Measurements from ENCODE around the gene NPTX2.

Gene NPTX2

GRCh38 chr7:98616381-98617050 is 569 bp upstream of the NPTX2 start:
- no peak for FAIRE-seq
- DNase-seq (ENCODE audit: extremely low spot score, insufficient read length, low read depth) = no peak

- FAIRE-seq (no peak), DNase-seq (ENCODE audit: extremely low spot score, insufficient read length, low read depth) (no peak)
These were observed 904 bp downstream of the NPTX2 start for GRCh38 chr7:98617960-98618418.

GRCh38 chr7:98618786-98619185 is 1.7 kb downstream of the NPTX2 start:
- DNase-seq (ENCODE audit: extremely low spot score, insufficient read length, low read depth) = no peak
- FAIRE-seq = no peak

- no peak for DNase-seq (ENCODE audit: extremely low spot score, insufficient read length, low read depth)
- FAIRE-seq = no peak
These were observed 2.6 kb downstream of the NPTX2 start for GRCh38 chr7:98619450-98620321.

- DNase-seq (ENCODE audit: extremely low spot score, insufficient read length, low read depth) = no peak
- no peak for FAIRE-seq
These were observed 4.7 kb downstream of the NPTX2 start for GRCh38 chr7:98621573-98622482.

GRCh38 chr7:98622926-98623325 is 5.8 kb downstream of the NPTX2 start:
- DNase-seq (ENCODE audit: extremely low spot score, insufficient read length, low read depth) (no peak), FAIRE-seq (no peak)

- DNase-seq (ENCODE audit: extremely low spot score, insufficient read length, low read depth) (no peak), FAIRE-seq (no peak)
These were observed 7.8 kb downstream of the NPTX2 start for GRCh38 chr7:98624846-98625420.

- DNase-seq (ENCODE audit: extremely low spot score, insufficient read length, low read depth) (no peak), FAIRE-seq (no peak)
These were observed 9.7 kb downstream of the NPTX2 start for GRCh38 chr7:98626460-98627412.

- FAIRE-seq = no peak
- no peak for DNase-seq (ENCODE audit: extremely low spot score, insufficient read length, low read depth)
These were observed 10.3 kb downstream of the NPTX2 start for GRCh38 chr7:98627413-98627790.

- FAIRE-seq = no peak
- DNase-seq (ENCODE audit: extremely low spot score, insufficient read length, low read depth) = no peak
These were observed 11.3 kb downstream of the NPTX2 start for GRCh38 chr7:98628418-98628817.

GRCh38 chr7:98629001-98629431 is 11.9 kb downstream of the NPTX2 start:
- DNase-seq (ENCODE audit: extremely low spot score, insufficient read length, low read depth) (no peak), FAIRE-seq (no peak)

GRCh38 chr7:98630149-98630548 is 13.1 kb downstream of the NPTX2 start:
- no peak for FAIRE-seq

GRCh38 chr7:98630770-98631169 is 13.7 kb downstream of the NPTX2 start:
- no peak for DNase-seq (ENCODE audit: extremely low spot score, insufficient read length, low read depth)
- no peak for FAIRE-seq

More at GRCh38 chr7:98630149-98630548, 13.1 kb downstream of the NPTX2 start:
- no peak for DNase-seq (ENCODE audit: extremely low spot score, insufficient read length, low read depth)

GRCh38 chr7:98638853-98639252 is 21.8 kb downstream of the NPTX2 start:
- DNase-seq (ENCODE audit: extremely low spot score, insufficient read length, low read depth) = no peak
- no peak for FAIRE-seq

GRCh38 chr7:98640375-98640774 is 23.3 kb downstream of the NPTX2 start:
- no peak for FAIRE-seq
- DNase-seq (ENCODE audit: extremely low spot score, insufficient read length, low read depth) = no peak

GRCh38 chr7:98641646-98642500 is 24.8 kb downstream of the NPTX2 start:
- peak; percentile 95 for FAIRE-seq

GRCh38 chr7:98643236-98643985 is 26.3 kb downstream of the NPTX2 start:
- no peak for FAIRE-seq

More at GRCh38 chr7:98641646-98642500, 24.8 kb downstream of the NPTX2 start:
- peak; percentile 45 for DNase-seq (ENCODE audit: extremely low spot score, insufficient read length, low read depth)

More at GRCh38 chr7:98643236-98643985, 26.3 kb downstream of the NPTX2 start:
- no peak for DNase-seq (ENCODE audit: extremely low spot score, insufficient read length, low read depth)

Data from GM18507 (cell line).